Right cardiac atrium (tissue), 5 donors: Measurements from ENCODE around the gene ART1. TPM values are rescaled to one million over a fixed set of nuclear protein-coding genes. Genes with fewer than 3 reads are reported as not detected.

Experiments
- polyA plus RNA-seq: library from polyadenylated mRNA; stranded (reverse); fragments of 200-250 nt; gene quantifications from one replicate; pipeline ENCODE4 v1.2.3, GENCODE V29; 2013
- total RNA-seq, 4 donors: library from RNA; stranded (reverse); fragmentation: NEBNext Ultra II Directional; extraction: Animal tissue kit (Norgen Biotek cat#: 25700); gene quantifications; one replicate each; pipeline ENCODE4 v1.2.1, GENCODE V29; 2021
- donor health status: healthy with polysubstance abuse.
- donor health status: DM: no; HTN: yes; CAD: no.
- donor health status: DM: no; HTN: no; CAD: no.
- donor health status: DM: no; HTN: yes; CAD: no; lungs with severe emphysema.
- donor health status: DM: yes; HTN: yes; CAD: no.

Gene ART1
- total and polyA plus RNA-seq, 5 donors = not detected

Other genes with a start within 250 kb of the ART1 start
- 1 to 10 TPM in 3 of 4 donors, under 1 TPM in 1; 0.47 to 2.5 (median 1.6) TPM for gene ART5, start 3.1 kb upstream of the ART1 start, total RNA-seq
- 1.1 TPM for gene ART5, start 3.1 kb upstream of the ART1 start, polyA plus RNA-seq
- gene CHRNA10, start 26.3 kb downstream of the ART1 start, total RNA-seq = under 1 TPM; 0.42 to 0.97 (median 0.52) TPM
- gene CHRNA10, start 26.3 kb downstream of the ART1 start, polyA plus RNA-seq = 0.38 TPM
- 10 to 100 TPM; 38.8 to 55.9 (median 43.4) TPM for gene NUP98, start 152.4 kb downstream of the ART1 start, total RNA-seq
- 22.9 TPM for gene NUP98, start 152.4 kb downstream of the ART1 start, polyA plus RNA-seq
- 10 to 100 TPM; 12.4 to 19.5 (median 15.2) TPM for gene PGAP2, start 163.4 kb downstream of the ART1 start, total RNA-seq
- 13.9 TPM for gene PGAP2, start 163.4 kb downstream of the ART1 start, polyA plus RNA-seq
- gene RHOG, start 195.8 kb downstream of the ART1 start, total RNA-seq = 10 to 100 TPM; 18.7 to 26.0 (median 25.6) TPM
- gene RHOG, start 195.8 kb downstream of the ART1 start, polyA plus RNA-seq = 23.7 TPM
- gene STIM1, start 210.5 kb downstream of the ART1 start, total RNA-seq = 10 to 100 TPM; 14.4 to 19.3 (median 16.6) TPM
- 10.8 TPM for gene STIM1, start 210.5 kb downstream of the ART1 start, polyA plus RNA-seq